ENCODE data around the gene NCBP3.

- TF ChIP-seq CTCF (IDR thresholded peaks at IDR 0.05) (no peak), POLR2A (IDR thresholded peaks at IDR 0.05) (no peak)
Observed at GRCh38 chr17:3768341-3768740, 77.7 kb downstream of the NCBP3 start.
